ENCODE measurements around the gene FER. TPM values are rescaled to one million over a fixed set of nuclear protein-coding genes. Genes with fewer than 3 reads are reported as not detected.

FER gene
- total RNA-seq, 4 donors from 2014 or later = 13.4 to 30.0 (median 19.6) TPM

DNA sequence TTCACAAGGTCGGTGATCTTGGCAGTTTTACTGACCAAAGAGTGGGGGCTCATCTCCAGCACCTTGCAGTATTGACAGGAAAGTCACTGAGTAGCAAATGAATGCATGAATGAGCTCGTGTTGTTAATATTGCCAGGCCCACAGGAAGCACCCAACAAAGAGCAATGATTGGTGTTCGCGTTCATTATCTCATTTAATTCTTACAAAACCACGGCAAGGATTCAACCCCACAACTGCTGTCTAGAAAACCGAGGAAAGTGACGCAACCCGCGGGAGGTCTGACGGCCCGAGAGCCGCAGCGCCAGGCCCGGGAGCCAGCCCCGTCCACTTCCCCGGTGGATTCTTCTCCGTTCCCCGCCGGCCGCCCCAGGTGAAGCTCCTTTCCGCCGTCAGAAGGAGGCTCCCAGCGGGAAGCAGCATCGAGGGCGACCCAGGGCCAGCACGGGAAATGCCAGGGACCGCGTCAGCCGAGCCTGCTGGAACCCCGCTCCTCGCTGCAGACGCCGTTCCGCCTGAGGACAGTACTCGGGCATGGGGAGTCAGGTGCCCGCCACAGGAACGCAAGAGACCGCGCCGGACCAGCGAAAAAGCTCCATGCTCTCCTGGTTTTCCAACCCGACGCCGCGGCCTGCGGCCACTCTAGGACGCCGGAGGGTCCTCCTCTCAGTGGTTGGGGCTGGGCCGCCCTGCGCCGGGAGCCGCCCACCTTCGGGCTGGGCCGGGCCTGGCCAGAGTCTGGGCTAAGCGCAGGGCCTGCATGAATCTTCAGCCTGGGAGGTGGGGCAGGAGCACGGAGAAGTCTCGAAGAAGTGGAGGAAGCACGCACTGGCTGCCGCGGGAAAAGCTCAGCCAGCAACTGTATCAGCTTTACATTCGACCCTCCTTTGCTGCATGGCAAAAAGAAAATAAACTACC, 19.8 kb upstream of the FER start:
- Histone ChIP-seq H3K27me3 (no peaks in the 10 kb centered on the region), H3K27ac (peak overlapping the region; percentile 88 to 95 (median 93)), H3K4me3 (peak overlapping the region; percentile 54 to 91 (median 72)), H3K4me1 (peaks cover 4 to 40% (median 10%) of the 10 kb centered on the region in 3 donors), H3K36me3 (no peaks in the 10 kb centered on the region), H3K9me3 (no peaks in the 10 kb centered on the region)
- peak; percentile 27 for DNase-seq
- TF ChIP-seq, protein P1, sequence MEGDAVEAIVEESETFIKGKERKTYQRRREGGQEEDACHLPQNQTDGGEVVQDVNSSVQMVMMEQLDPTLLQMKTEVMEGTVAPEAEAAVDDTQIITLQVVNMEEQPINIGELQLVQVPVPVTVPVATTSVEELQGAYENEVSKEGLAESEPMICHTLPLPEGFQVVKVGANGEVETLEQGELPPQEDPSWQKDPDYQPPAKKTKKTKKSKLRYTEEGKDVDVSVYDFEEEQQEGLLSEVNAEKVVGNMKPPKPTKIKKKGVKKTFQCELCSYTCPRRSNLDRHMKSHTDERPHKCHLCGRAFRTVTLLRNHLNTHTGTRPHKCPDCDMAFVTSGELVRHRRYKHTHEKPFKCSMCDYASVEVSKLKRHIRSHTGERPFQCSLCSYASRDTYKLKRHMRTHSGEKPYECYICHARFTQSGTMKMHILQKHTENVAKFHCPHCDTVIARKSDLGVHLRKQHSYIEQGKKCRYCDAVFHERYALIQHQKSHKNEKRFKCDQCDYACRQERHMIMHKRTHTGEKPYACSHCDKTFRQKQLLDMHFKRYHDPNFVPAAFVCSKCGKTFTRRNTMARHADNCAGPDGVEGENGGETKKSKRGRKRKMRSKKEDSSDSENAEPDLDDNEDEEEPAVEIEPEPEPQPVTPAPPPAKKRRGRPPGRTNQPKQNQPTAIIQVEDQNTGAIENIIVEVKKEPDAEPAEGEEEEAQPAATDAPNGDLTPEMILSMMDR (IDR thresholded peaks at IDR 0.05) = no peak
- TF ChIP-seq POLR2A (IDR thresholded peaks at IDR 0.05) = peak in 3 of 4 donors; percentile 58 to 80 (median 78)
- WGBS, 2 donors = 0% methylated on average over 13 to 18 of the region's 61 CpGs
- intact Hi-C loops (cut with DNase I) = no loop called here

DNA sequence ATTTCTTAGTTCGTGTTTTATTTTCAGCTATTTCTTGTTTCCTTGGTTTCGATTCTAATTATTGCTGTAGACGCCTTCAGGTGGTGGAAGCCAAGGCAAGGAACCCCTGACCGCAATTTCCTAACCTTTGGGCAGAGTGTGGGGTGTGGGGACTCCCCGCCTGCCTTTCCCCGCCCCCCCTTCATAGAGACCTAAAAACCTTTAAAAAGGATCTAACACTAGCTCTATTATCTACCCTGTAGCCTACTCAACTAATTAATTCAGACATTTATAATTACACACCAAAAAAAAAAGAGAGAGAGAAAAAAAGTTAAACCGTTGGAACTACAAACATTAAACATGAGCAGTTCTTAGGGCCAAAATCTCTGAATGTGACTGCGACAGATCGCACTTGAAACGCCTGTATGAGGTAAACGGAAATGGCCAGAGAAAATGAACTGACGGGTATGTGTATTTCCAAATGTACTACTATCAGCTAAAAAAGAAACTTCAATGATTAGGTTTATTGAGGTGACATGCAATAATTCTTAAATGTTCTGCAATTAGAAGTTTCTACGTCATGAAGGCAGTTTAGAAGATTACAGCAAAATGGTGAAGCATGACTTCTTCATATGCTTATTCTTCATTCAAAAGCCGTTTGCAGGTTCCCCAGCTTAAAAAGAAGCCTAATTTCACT, 19.0 kb upstream of the FER start:
- no peak for DNase-seq
- Histone ChIP-seq H3K4me1 (peaks cover 4 to 40% (median 10%) of the 10 kb centered on the region in 3 donors), H3K9me3 (no peaks in the 10 kb centered on the region), H3K27me3 (no peaks in the 10 kb centered on the region), H3K4me3 (peak overlapping the region; percentile 54 to 91 (median 72)), H3K27ac (peak overlapping the region; percentile 88 to 95 (median 93)), H3K36me3 (no peaks in the 10 kb centered on the region)
- WGBS, 2 donors = 28 to 36% methylated on average over 14 of the region's 14 CpGs
- TF ChIP-seq, protein P1 (IDR thresholded peaks at IDR 0.05) = no peak
- no peak for TF ChIP-seq POLR2A (IDR thresholded peaks at IDR 0.05)
- intact Hi-C loops (cut with DNase I) = no loop called here

DNA sequence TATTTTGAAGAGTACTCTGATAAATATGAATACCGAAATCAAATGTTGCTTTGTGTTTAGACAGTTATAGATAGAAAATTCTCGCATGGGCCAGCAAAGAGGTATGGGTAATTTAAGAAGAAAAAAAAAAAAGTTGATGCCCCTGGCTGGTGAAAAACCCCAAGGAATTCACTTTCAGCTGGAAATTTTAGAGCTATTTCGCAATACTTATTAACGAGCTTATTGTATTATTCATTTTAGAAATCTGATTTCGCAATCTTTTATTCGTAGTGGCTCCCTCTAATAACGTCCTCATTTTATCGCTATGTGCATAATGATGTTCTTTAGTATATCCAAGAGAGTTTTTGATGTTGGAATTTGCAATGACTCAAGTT, 18.5 kb upstream of the FER start:
- TF ChIP-seq POLR2A (IDR thresholded peaks at IDR 0.05) = no peak
- TF ChIP-seq, protein P1 (IDR thresholded peaks at IDR 0.05) = no peak
- H3K9me3 ChIP-seq = no peaks in the 10 kb centered on the region
- no peaks in the 10 kb centered on the region for H3K36me3 ChIP-seq
- no peaks in the 10 kb centered on the region for H3K27me3 ChIP-seq
- H3K4me1 ChIP-seq = peaks cover 4 to 40% (median 10%) of the 10 kb centered on the region in 3 donors
- peak overlapping the region in 1 of 4 donors; percentile 88 for H3K27ac ChIP-seq
- intact Hi-C loops (cut with DNase I) = no loop called here
- peak overlapping the region in 2 of 4 donors; percentile 81 to 91 for H3K4me3 ChIP-seq
- DNase-seq = no peak
- WGBS, 2 donors = 49 to 58% methylated on average over 8 of the region's 8 CpGs

DNA sequence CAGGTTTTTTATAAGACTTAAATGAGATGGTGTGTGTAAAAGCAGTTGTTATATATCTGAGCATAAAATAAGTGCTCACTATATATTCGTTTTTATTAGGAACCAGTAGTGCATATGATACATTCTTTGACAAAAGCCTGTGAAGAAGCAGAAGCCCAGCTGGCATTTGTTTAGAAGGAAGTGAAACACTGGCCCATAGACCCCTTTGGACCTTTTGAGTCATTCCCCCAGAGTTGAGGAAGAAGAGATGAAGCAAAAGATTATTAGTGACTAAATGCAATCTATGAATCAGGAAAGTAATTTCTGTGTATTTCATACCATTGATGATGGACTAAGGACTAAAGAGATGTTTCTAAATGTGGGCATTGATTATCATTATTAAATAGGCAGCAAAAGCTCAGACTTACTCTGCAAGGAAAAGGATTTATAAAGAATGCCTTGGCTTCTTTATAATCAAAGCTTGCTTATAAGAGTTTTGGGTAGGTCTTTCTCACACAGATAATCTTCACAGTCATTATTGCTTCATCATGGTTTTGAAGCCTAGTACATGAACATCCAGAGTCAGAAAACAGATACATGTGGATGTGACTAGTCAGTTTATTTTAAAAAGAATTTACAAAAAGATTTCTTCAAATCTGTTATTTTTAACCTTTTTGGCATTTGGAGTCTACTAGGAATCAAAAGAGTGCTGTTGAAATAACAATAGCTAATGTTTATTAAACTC, 16.9 kb upstream of the FER start:
- Histone ChIP-seq H3K9me3 (no peaks in the 10 kb centered on the region), H3K36me3 (no peaks in the 10 kb centered on the region), H3K27ac (peak overlapping the region in 2 of 4 donors; percentile 18 to 34), H3K4me3 (no peak overlapping the region), H3K27me3 (no peaks in the 10 kb centered on the region), H3K4me1 (peaks cover 4 to 40% (median 10%) of the 10 kb centered on the region in 3 donors)
- TF ChIP-seq, protein P1 (IDR thresholded peaks at IDR 0.05) = no peak
- no peak for TF ChIP-seq POLR2A (IDR thresholded peaks at IDR 0.05)
- no peak for DNase-seq
- intact Hi-C loops (cut with DNase I) = no loop called here
- 50 to 60% methylated on average over 1 of the region's 1 CpG for WGBS, 2 donors
